CD4-positive, alpha-beta T cell (primary cell): ENCODE results near the gene ACBD6. TPM values are rescaled to one million over a fixed set of nuclear protein-coding genes. Genes with fewer than 3 reads are reported as not detected.

Experiments
- ATAC-seq: fragments of 200-7000 bp; cut with Tn5 transposase; one replicate; pipeline ENCODE4 v1.10.0; 2022; ENCODE audit warnings: mild to moderate bottlenecking; ENCODE audit not compliant: poor library complexity
- CTCF ChIA-PET: fragments of 350-600 bp; sonication (Branson Sonifier 250); formaldehyde crosslinking; loops from one replicate; lab custom pipeline; 2021; ENCODE audit warnings: antibody characterized with exemption, inconsistent platforms; lab: Charles Lee
- POLR2A ChIA-PET: fragments of 350-600 bp; sonication (Branson Sonifier 250); formaldehyde crosslinking; loops from one replicate; lab custom pipeline; 2021; ENCODE audit warnings: antibody characterized with exemption, inconsistent platforms; lab: Charles Lee
- DNase-seq, 14 experiments: peaks; one replicate each; pipeline ENCODE4 v3.0.0-alpha.2; 2013 to 2020; ENCODE audit warnings: mixed read lengths in 2 of 14
- H3K27ac ChIP-seq, 2 donors: one replicate each; pipeline versions ENCODE4 v1.5.1 to v1.7.0; 2013; ENCODE audit warnings: low read length in 2 of 2, low read depth in 1 of 2, mild to moderate bottlenecking in 1 of 2
- H3K27me3 ChIP-seq, 2 experiments: 1 replicate in 1 of 2; 2 replicates in 1 of 2; pipeline versions ENCODE4 v1.6.1 to v1.7.0; 2013; ENCODE audit warnings: low read length in 2 of 2, control low read depth in 1 of 2, mild to moderate bottlenecking in 1 of 2, moderate library complexity in 1 of 2; ENCODE audit not compliant: insufficient read depth in 2 of 2, control insufficient read depth in 1 of 2
- H3K36me3 ChIP-seq: one replicate; pipeline ENCODE4 v1.6.1; 2013; ENCODE audit warnings: low read length, control low read depth; ENCODE audit not compliant: insufficient read depth
- H3K4me1 ChIP-seq: one replicate; pipeline ENCODE4 v1.6.1; 2013; ENCODE audit warnings: low read length, control low read depth; ENCODE audit not compliant: insufficient read depth
- H3K4me3 ChIP-seq: one replicate; pipeline ENCODE4 v1.5.1; 2013; ENCODE audit warnings: mild to moderate bottlenecking, low read length, moderate library complexity
- H3K9me3 ChIP-seq, 2 experiments: 1 replicate in 1 of 2; 2 replicates in 1 of 2; pipeline versions ENCODE4 v1.6.1 to v1.7.0; 2013; ENCODE audit warnings: low read length in 2 of 2, mild to moderate bottlenecking in 2 of 2, control low read depth in 1 of 2, moderate library complexity in 1 of 2; ENCODE audit not compliant: control insufficient read depth in 1 of 2, insufficient read depth in 1 of 2
- H3K27ac Mint-ChIP-seq: one replicate; pipeline ENCODE4 v1.8.0; 2020; ENCODE audit warnings: mixed read lengths
- H3K27me3 Mint-ChIP-seq: one replicate; pipeline ENCODE4 v1.8.0; 2021; ENCODE audit warnings: mixed read lengths
- H3K36me3 Mint-ChIP-seq: one replicate; pipeline ENCODE4 v1.8.0; 2021; ENCODE audit warnings: low read depth, mixed read lengths
- H3K4me1 Mint-ChIP-seq: one replicate; pipeline ENCODE4 v1.8.0; 2021; ENCODE audit warnings: low read depth, mixed read lengths
- H3K4me3 Mint-ChIP-seq: one replicate; pipeline ENCODE4 v1.8.0; 2020; ENCODE audit warnings: mild to moderate bottlenecking, mixed read lengths
- H3K9me3 Mint-ChIP-seq: one replicate; pipeline ENCODE4 v1.8.0; 2020; ENCODE audit warnings: mixed read lengths
- CTCF ChIP-seq: fragments of 200-600 bp; IDR thresholded peaks from one replicate; pipeline ENCODE4 v1.8.0; 2022; ENCODE audit warnings: antibody characterized with exemption, mild to moderate bottlenecking
- intact Hi-C, 2 experiments: fragments of 100-400 bp; cut with DNase I in 1 of 2; cut with micrococcal nuclease in 1 of 2; formaldehyde crosslinking; loops; one replicate each; pipeline versions ENCODE4 v1.15.1 to v1.9.0; 2023 to 2025; cut with DNase I, micrococcal nuclease
- total RNA-seq, 174 experiments: library from RNA in 2 of 174; stranded (reverse) in 2 of 174; gene quantifications; one replicate each; pipeline ENCODE4 v1.2.3 and lab custom pipeline; 2021 to 2026

ACBD6 gene
- total RNA-seq, 2 experiments from 2014 or later: 28.2 to 28.8 TPM

GRCh38 chr1:180458807-180459206, 43.6 kb downstream of the ACBD6 start:
- no peak for TF ChIP-seq CTCF
- Mint-ChIP-seq H3K4me1 (peaks cover 19% of the 10 kb centered on the region), H3K36me3 (peaks cover 87% of the 10 kb centered on the region), H3K9me3 (peaks cover 10% of the 10 kb centered on the region), H3K27ac (no peak overlapping the region), H3K4me3 (no peak overlapping the region), H3K27me3 (no peaks in the 10 kb centered on the region)
- Histone ChIP-seq H3K27ac (no peak overlapping the region), H3K27me3 (no peaks in the 10 kb centered on the region), H3K4me3 (no peak overlapping the region), H3K36me3 (no peaks in the 10 kb centered on the region), H3K9me3 (peaks cover 9 to 19% of the 10 kb centered on the region in 2 experiments), H3K4me1 (no peaks in the 10 kb centered on the region)
- intact Hi-C loops: no loop called here
- ChIA-PET CTCF (no interaction called here), POLR2A (no interaction called here)
- DNase-seq: no peak
- no peak for ATAC-seq

- no peaks in the 10 kb centered on the region for H3K27me3 Mint-ChIP-seq
- ChIA-PET POLR2A (no interaction called here), CTCF (no interaction called here)
- no peak for TF ChIP-seq CTCF
- H3K4me1 ChIP-seq: no peaks in the 10 kb centered on the region
- no peak overlapping the region for H3K27ac Mint-ChIP-seq
- H3K36me3 ChIP-seq: no peaks in the 10 kb centered on the region
- ATAC-seq (no peak), DNase-seq (no peak)
- H3K4me3 ChIP-seq: no peak overlapping the region
- H3K27ac ChIP-seq: no peak overlapping the region
- intact Hi-C loops: no loop called here
- peaks cover 18% of the 10 kb centered on the region for H3K4me1 Mint-ChIP-seq
- H3K36me3 Mint-ChIP-seq: peaks cover 87% of the 10 kb centered on the region
- H3K4me3 Mint-ChIP-seq: no peak overlapping the region
- peaks cover 8 to 10% of the 10 kb centered on the region in 2 experiments for H3K9me3 ChIP-seq
- H3K9me3 Mint-ChIP-seq: peaks cover 7% of the 10 kb centered on the region
- no peaks in the 10 kb centered on the region for H3K27me3 ChIP-seq
These were observed 46.2 kb downstream of the ACBD6 start for GRCh38 chr1:180456191-180456590.

- H3K4me3 ChIP-seq: no peak overlapping the region
- peaks cover 11% of the 10 kb centered on the region for H3K4me1 Mint-ChIP-seq
- CTCF ChIA-PET: no interaction called here
- no peak overlapping the region for H3K4me3 Mint-ChIP-seq
- POLR2A ChIA-PET: no interaction called here
- no peak overlapping the region for H3K27ac Mint-ChIP-seq
- H3K9me3 Mint-ChIP-seq: peaks cover 6% of the 10 kb centered on the region
- peaks cover 68% of the 10 kb centered on the region for H3K36me3 Mint-ChIP-seq
- H3K27ac ChIP-seq: no peak overlapping the region
- no peaks in the 10 kb centered on the region for H3K27me3 ChIP-seq
- ATAC-seq (no peak), DNase-seq (no peak)
- no peaks in the 10 kb centered on the region for H3K36me3 ChIP-seq
- intact Hi-C loops: no loop called here
- no peaks in the 10 kb centered on the region for H3K27me3 Mint-ChIP-seq
- no peaks in the 10 kb centered on the region for H3K4me1 ChIP-seq
- H3K9me3 ChIP-seq: peaks cover 8 to 9% of the 10 kb centered on the region in 2 experiments
- no peak for TF ChIP-seq CTCF
These were observed 50.9 kb downstream of the ACBD6 start for GRCh38 chr1:180451504-180451903.
